ENCODE data around the gene ZNF280B. TPM values are rescaled to one million over a fixed set of nuclear protein-coding genes. Genes with fewer than 3 reads are reported as not detected.

Gene ZNF280B
- total and polyA plus RNA-seq, 2 donors (not counting 3 experiments of a cell fraction or from before 2014, with no cell fraction given) = 1.5 to 3.1 TPM

GRCh38 chr22:22556578-22556977, 48.0 kb upstream of the ZNF280B start:
- no peaks in the 10 kb centered on the region for H3K9me3 ChIP-seq (replicated peaks; ENCODE audit: control insufficient read depth, insufficient read depth, low read length)
- no peaks in the 10 kb centered on the region for H3K36me3 ChIP-seq (ENCODE audit: control insufficient read depth in 2 of 2, extremely low read depth in 1 of 2, insufficient read depth in 2 of 2, low read length in 2 of 2)
- H3K4me3 ChIP-seq (replicated peaks in 1 of 3; ENCODE audit: insufficient read depth in 1 of 3, low read depth in 1 of 3, low read length in 3 of 3) = no peak overlapping the region
- no peak overlapping the region for H3K9ac ChIP-seq (replicated peaks; ENCODE audit: extremely low read depth, insufficient read depth, low read length)
- ChIA-PET CTCF (no interaction called here), POLR2A (no interaction called here)
- H3K4me2 ChIP-seq (ENCODE audit: insufficient read depth, low read length) = no peak overlapping the region
- intact Hi-C loops (cut with micrococcal nuclease) (no loop called here), dilution Hi-C loops (cut with MboI; ENCODE audit: extremely low pct_ligation_motif_present, low sequenced_read_pairs) (no loop called here)
- H3K9me1 ChIP-seq (replicated peaks; ENCODE audit: control insufficient read depth, extremely low read depth, insufficient read depth, low read length) = no peaks in the 10 kb centered on the region
- H3K27ac ChIP-seq (ENCODE audit: insufficient read depth, low read depth, low read length) = no peak overlapping the region
- DNase-seq (ENCODE audit: low read depth, low spot score) (no peak), FAIRE-seq (no peak)
- H4K20me1 ChIP-seq (replicated peaks; ENCODE audit: control insufficient read depth, extremely low read depth, insufficient read depth, low read length) = no peaks in the 10 kb centered on the region
- no peak overlapping the region for H2AFZ ChIP-seq (ENCODE audit: low read depth, low read length)
- H3K27me3 ChIP-seq (ENCODE audit: control insufficient read depth in 2 of 2, insufficient read depth in 2 of 2, low read length in 2 of 2) = peaks cover 0 to 4% of the 10 kb centered on the region in 2 experiments
- no peaks in the 10 kb centered on the region for H3K4me1 ChIP-seq (ENCODE audit: control insufficient read depth, extremely low read depth, insufficient read depth, low read length)
- no TSS peak for BruUV-seq (replicated peaks)
- TF ChIP-seq MYC (IDR thresholded peaks at IDR 0.05; ENCODE audit: low read depth, low read length) (no peak), CTCF (IDR thresholded peaks at IDR 0.05; ENCODE audit: extremely low read depth in 1 of 2, insufficient read depth in 1 of 2, low read depth in 1 of 2, low read length in 2 of 2) (no peak), POLR2AphosphoS5 (IDR thresholded peaks at IDR 0.05; ENCODE audit: insufficient read depth, low read depth, low read length) (no peak), FOS (IDR thresholded peaks at IDR 0.05; ENCODE audit: borderline replicate concordance, insufficient read depth, low read length) (no peak), EZH2 (IDR thresholded peaks at IDR 0.05; ENCODE audit: borderline replicate concordance, low read depth, low read length, severe bottlenecking) (no peak), JUN (IDR thresholded peaks at IDR 0.05; ENCODE audit: borderline replicate concordance, insufficient read depth, insufficient read length, low read depth) (no peak), GATA2 (IDR thresholded peaks at IDR 0.05; ENCODE audit: insufficient read depth, insufficient read length, low read depth, low read length) (no peak), POLR2A (IDR thresholded peaks at IDR 0.05; ENCODE audit: low read depth, low read length) (no peak)
- TF ChIP-seq, protein P1, sequence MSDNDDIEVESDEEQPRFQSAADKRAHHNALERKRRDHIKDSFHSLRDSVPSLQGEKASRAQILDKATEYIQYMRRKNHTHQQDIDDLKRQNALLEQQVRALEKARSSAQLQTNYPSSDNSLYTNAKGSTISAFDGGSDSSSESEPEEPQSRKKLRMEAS (IDR thresholded peaks at IDR 0.05; ENCODE audit: insufficient read depth, insufficient read length) = no peak
- no peaks in the 10 kb centered on the region for H3K79me2 ChIP-seq (ENCODE audit: control insufficient read depth, insufficient read depth, low read length)
